ENCODE results near the gene RER1. TPM values are rescaled to one million over a fixed set of nuclear protein-coding genes. Genes with fewer than 3 reads are reported as not detected.
A peak's percentile ranks its signal among the peaks of the same experiment; 100 is the strongest.
"Not testable (repeated sequence)": the region's sequence is repeated elsewhere in the genome, so short reads cannot be mapped to it uniquely, and the experiment has no call there.

Gene RER1
- total RNA-seq, 2 experiments from 2014 or later = 148 to 151 TPM

DNA sequence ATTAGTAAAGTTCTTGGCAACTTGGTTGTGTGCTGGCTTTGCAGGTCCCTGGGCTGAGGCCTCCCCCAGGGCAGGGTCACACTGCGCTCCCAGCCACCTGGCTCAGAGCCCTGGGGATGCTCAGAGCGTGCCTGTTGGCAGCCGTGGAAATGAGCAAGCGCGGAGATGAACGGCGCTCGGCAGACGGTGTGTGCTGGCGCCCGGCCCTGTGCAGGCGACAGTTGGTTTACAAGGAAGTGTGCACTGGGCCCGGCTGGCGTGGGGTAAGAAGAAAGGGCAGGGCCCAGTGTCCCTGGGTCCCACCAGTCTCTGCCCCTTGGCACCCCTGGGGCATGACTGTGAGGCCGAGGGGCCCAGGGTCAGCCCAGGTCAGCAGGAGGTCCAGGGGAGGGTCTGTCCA, 46.4 kb downstream of the RER1 start:
- ATAC-seq (no peak), DNase-seq (no peak)
- Mint-ChIP-seq H3K9me3 (ENCODE audit: insufficient read depth) (no peaks in the 10 kb centered on the region), H3K27ac (no peak overlapping the region), H3K36me3 (ENCODE audit: low read depth) (no peaks in the 10 kb centered on the region), H3K4me1 (ENCODE audit: low read depth) (no peaks in the 10 kb centered on the region), H3K27me3 (ENCODE audit: low read depth) (peaks cover 3% of the 10 kb centered on the region), H3K4me3 (no peak overlapping the region)
- POLR2A ChIA-PET = no interaction called here
- CTCF ChIA-PET = no interaction called here

DNA sequence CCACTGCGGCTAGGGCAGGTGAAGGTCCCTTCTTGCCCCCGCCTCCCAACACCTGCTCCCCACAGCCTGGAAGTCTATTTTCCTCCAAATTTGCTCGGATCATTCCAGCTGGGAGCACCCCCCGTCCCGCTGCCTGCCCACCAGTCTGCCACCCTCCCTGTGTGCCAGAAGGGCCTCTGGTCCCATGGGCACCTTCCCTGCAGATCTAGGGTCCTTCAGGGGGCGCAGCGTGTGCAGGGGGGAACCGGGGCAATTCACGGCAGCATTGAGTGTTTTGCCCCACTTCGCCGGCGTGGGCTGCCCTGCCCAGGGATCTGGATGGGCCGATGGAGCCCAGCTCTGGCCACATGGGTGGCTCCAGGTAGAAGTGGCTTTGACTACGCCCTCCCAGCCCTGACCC, 47.0 kb downstream of the RER1 start:
- CTCF ChIA-PET = no interaction called here
- Mint-ChIP-seq H3K4me3 (no peak overlapping the region), H3K9me3 (ENCODE audit: insufficient read depth) (no peaks in the 10 kb centered on the region), H3K4me1 (ENCODE audit: low read depth) (no peaks in the 10 kb centered on the region), H3K27ac (no peak overlapping the region), H3K27me3 (ENCODE audit: low read depth) (peaks cover 3% of the 10 kb centered on the region), H3K36me3 (ENCODE audit: low read depth) (no peaks in the 10 kb centered on the region)
- POLR2A ChIA-PET = no interaction called here
- DNase-seq = no peak
- no peak for ATAC-seq

DNA sequence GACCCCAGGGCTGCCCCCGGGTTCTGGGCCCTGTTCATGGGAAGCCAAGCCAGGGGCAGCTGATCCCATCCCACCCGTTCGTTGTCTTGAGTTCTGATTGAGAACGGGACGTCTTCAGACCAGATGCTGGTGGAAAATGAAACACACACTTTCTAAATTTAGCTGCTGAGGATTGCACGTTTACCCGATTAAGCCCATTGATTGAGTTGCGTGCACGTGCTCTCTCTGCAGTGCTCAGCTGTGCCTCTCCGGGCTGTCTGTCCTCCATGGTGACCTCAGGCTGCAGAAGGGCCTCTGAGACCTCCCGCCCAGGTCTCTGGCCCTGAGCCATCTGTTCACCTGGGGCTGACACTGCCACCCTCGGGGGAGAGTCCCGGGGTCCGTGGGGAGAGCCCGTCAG, 47.7 kb downstream of the RER1 start:
- CTCF ChIA-PET = no interaction called here
- ATAC-seq = no peak

DNA sequence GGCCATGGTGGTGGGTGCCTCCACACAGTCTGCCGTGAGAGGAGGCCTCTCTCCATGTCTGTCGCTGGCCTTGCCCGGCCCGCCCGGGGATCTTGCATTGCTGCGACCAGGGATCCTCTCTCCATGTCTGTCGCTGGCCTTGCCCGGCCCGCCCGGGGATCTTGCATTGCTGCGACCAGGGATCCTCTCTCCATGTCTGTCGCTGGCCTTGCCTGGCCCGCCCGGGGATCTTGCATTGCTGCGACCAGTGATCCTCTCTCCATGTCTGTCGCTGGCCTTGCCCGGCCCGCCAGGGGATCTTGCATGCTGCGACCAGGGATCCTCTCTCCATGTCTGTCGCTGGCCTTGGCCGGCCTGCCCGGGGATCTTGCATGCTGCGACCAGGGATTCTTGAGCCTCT, 48.7 kb downstream of the RER1 start:
- CTCF ChIA-PET; H3K36me3 Mint-ChIP-seq (ENCODE audit: low read depth); H3K27me3 Mint-ChIP-seq (ENCODE audit: low read depth); POLR2A ChIA-PET; H3K27ac Mint-ChIP-seq; H3K4me3 Mint-ChIP-seq; ATAC-seq; DNase-seq; H3K4me1 Mint-ChIP-seq (ENCODE audit: low read depth); H3K9me3 Mint-ChIP-seq (ENCODE audit: insufficient read depth): not testable (repeated sequence)

More for the DNA sequence above, 47.7 kb downstream of the RER1 start:
- Mint-ChIP-seq H3K27ac (no peak overlapping the region), H3K4me3 (no peak overlapping the region), H3K27me3 (ENCODE audit: low read depth) (peaks cover 3% of the 10 kb centered on the region), H3K9me3 (ENCODE audit: insufficient read depth) (no peaks in the 10 kb centered on the region), H3K4me1 (ENCODE audit: low read depth) (no peaks in the 10 kb centered on the region), H3K36me3 (ENCODE audit: low read depth) (no peaks in the 10 kb centered on the region)
- DNase-seq = no peak
- POLR2A ChIA-PET = no interaction called here

DNA sequence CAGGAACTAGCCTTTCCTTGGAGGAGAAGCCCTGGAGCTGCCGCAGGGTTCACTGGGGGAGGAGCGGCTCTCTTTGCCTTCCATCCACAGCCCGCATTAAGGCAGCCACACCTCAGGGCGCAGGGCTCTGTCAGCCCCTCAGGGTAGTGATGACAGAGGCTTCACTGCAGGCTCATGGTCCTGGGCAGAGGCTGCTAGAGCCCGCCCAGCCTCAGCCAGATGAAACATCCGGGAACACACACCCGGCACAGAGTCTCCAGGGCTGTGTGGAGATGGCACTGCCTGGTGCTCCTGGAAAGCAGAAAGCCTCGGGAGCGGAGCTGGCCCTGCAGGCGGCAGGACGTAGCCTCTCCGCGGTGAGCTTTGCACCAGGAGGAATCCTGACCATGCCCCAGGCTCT, 50.1 kb downstream of the RER1 start:
- DNase-seq = no peak
- ChIA-PET POLR2A (interaction anchor here (0.6 kb wide), 1 partner anchor 393 kb away, joined by 3 read pairs; no protein-coding TSS in a partner anchor), CTCF (no interaction called here)
- H3K36me3 Mint-ChIP-seq (ENCODE audit: low read depth) = no peaks in the 10 kb centered on the region
- no peak overlapping the region for H3K27ac Mint-ChIP-seq
- H3K4me1 Mint-ChIP-seq (ENCODE audit: low read depth) = no peaks in the 10 kb centered on the region
- peaks cover 9% of the 10 kb centered on the region for H3K27me3 Mint-ChIP-seq (ENCODE audit: low read depth)
- H3K9me3 Mint-ChIP-seq (ENCODE audit: insufficient read depth) = no peaks in the 10 kb centered on the region
- ATAC-seq = no peak
- no peak overlapping the region for H3K4me3 Mint-ChIP-seq

DNA sequence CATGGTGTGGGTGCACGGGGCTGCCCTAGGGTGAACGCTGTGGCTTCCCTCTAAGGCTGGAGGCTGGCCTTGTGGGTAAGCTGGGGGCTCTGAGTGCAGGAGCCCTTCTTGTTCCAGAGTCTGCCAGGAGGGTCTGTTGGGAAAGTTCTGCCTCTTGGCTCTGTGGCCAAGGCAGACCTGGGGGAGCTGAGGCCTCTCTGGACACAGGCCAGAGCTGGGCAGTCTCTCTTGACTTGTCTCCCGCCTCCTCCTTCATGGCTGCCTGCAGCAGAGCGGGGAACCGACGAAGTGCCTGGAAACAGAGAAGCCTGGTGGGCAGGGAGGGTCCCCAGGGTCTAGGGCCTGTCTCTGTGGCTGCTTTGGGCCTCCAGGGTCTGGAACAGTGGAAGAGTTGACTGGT, 51.0 kb downstream of the RER1 start:
- Mint-ChIP-seq H3K9me3 (ENCODE audit: insufficient read depth) (no peaks in the 10 kb centered on the region), H3K4me1 (ENCODE audit: low read depth) (no peaks in the 10 kb centered on the region), H3K4me3 (no peak overlapping the region), H3K27ac (no peak overlapping the region), H3K27me3 (ENCODE audit: low read depth) (peaks cover 9% of the 10 kb centered on the region), H3K36me3 (ENCODE audit: low read depth) (no peaks in the 10 kb centered on the region)
- ATAC-seq (no peak), DNase-seq (no peak)
- ChIA-PET CTCF (no interaction called here), POLR2A (interaction anchor here (0.6 kb wide), 1 partner anchor 341 kb away, joined by 4 read pairs; no protein-coding TSS in a partner anchor)

DNA sequence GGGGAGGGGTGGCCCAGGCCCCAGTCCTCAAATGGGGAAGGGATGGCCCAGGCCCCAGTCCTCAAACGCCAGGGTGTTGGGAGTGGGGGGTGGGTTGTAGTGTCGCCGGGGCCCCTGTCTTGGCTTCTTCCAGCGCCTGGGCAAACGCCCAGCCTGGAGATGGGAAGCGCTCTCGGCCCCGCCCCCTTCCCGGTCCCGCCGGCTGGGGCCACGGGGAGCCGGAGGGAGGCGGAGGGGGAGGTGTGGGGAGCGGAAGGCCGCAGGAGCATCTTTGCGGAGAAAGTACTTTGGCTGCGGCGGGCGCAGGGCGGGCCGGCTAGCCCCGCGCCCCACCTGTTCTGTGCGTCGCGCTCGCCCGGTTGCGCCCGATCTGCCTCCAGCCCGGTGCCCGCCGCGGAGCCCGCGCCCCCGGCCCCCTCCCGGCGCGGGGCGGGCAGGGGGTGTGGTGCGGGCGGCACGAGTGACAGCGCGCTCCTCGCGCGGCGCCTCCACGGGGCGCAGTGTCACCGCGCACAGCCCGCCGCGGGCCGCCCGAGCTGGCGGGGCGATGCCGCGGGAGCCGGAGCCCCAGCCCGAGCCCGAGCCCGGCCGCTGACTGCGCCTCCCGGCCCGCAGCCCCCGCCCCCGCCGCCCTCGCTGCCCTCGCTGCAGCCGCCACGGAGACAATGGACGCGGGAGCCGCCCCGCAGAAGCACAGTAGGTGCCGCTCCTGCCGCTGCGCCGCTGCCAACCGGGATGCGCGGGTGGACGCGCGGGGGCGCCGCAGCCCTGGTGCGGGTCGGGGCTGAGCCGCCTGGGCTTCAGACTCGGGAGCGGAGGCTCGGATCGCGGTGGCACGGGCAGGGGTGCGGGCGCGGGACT, 51.9 kb downstream of the RER1 start:
- ATAC-seq = no peak
- CTCF ChIA-PET = no interaction called here
- Mint-ChIP-seq H3K9me3 (ENCODE audit: insufficient read depth) (no peaks in the 10 kb centered on the region), H3K36me3 (ENCODE audit: low read depth) (no peaks in the 10 kb centered on the region), H3K27ac (no peak overlapping the region), H3K4me1 (ENCODE audit: low read depth) (no peaks in the 10 kb centered on the region), H3K4me3 (no peak overlapping the region), H3K27me3 (ENCODE audit: low read depth) (peaks cover 10% of the 10 kb centered on the region)
- peak; percentile 37 for DNase-seq
- POLR2A ChIA-PET = no interaction called here

DNA sequence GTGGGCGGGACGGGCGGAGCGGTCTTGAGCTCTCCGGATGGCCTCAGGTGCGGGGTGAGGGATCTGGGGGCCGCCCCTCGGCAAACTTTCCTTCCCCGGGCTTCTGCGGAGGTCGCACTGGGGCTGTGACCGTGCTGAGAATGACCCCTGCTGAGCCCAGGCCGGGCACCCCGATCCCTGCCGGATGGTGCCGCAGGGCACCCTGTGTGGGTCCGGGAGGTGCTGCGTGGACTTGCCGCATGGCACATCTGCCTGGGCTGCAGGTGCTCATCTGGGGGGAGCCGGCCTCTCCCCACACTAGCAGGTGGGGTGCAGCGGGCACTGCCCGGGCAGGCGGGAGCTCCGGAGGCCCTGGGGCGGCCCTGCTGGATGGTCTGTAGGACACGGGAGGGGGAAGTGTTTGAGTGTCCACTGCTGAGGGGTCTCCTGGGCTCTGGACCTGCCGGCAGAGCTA, 52.5 kb downstream of the RER1 start:
- Mint-ChIP-seq H3K9me3 (ENCODE audit: insufficient read depth) (no peaks in the 10 kb centered on the region), H3K4me3 (no peak overlapping the region), H3K36me3 (ENCODE audit: low read depth) (no peaks in the 10 kb centered on the region), H3K4me1 (ENCODE audit: low read depth) (no peaks in the 10 kb centered on the region), H3K27me3 (ENCODE audit: low read depth) (peaks cover 10% of the 10 kb centered on the region), H3K27ac (no peak overlapping the region)
- ChIA-PET CTCF (no interaction called here), POLR2A (no interaction called here)
- ATAC-seq (no peak), DNase-seq (no peak)

DNA sequence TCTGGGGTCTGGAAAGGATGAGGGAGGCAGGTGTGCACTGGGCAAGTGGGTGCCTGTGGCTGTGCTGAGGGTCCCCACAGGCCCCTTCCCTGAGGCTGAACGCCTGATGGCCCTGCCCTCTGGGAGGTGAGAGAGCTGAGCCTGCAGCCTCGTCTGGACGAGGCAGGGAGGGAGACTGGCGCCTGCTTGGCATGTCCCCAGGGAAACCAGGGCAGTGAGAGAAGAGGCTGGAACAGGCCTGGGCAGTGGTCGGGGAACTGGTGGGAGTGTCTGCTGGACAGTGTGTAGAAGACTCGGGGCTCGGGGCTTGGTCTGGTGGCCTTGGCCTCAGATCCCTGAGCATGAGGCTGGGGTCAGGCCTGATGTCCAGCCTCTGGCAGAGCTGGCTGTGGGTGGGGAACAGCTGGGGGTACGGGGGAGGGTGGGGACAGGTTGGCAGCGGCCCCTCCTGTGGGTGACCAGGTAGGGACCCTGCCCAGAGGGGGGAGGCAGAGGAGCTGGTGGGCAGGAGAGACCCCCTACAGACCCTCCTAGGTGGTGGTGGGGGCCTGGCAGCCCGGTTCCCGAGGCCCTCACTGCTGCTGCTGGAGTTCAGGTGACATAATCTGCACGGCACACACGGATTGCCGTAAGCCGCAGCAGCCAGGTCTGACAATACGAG, 53.7 kb downstream of the RER1 start:
- POLR2A ChIA-PET = no interaction called here
- CTCF ChIA-PET = no interaction called here

DNA sequence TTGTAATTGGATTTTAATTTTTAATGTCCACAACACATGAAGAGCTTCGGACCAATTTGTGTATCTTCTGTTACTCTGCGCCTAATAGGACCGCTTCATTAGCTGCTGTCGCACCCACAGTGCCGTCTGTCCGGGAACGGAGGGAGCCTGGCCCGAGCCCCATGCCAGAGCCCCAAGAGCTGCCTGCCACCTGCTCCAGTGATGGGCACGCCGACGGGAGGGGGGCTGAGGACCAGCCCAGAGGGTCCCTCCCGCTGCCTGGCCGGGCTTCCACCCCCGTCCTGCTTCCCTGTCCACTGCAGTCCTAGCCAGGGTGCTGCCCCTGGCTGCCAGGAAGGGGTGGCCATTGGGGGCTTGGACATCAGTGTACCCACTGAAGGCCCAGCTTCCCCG, 54.2 kb downstream of the RER1 start:
- Mint-ChIP-seq H3K4me1 (ENCODE audit: low read depth) (no peaks in the 10 kb centered on the region), H3K4me3 (no peak overlapping the region), H3K9me3 (ENCODE audit: insufficient read depth) (no peaks in the 10 kb centered on the region), H3K27ac (no peak overlapping the region), H3K36me3 (ENCODE audit: low read depth) (no peaks in the 10 kb centered on the region), H3K27me3 (ENCODE audit: low read depth) (peaks cover 10% of the 10 kb centered on the region)
- CTCF ChIA-PET = no interaction called here
- POLR2A ChIA-PET = no interaction called here
- DNase-seq (no peak), ATAC-seq (no peak)

More for the DNA sequence above, 53.7 kb downstream of the RER1 start:
- Mint-ChIP-seq H3K9me3 (ENCODE audit: insufficient read depth) (no peaks in the 10 kb centered on the region), H3K4me3 (no peak overlapping the region), H3K36me3 (ENCODE audit: low read depth) (no peaks in the 10 kb centered on the region), H3K4me1 (ENCODE audit: low read depth) (no peaks in the 10 kb centered on the region), H3K27ac (no peak overlapping the region), H3K27me3 (ENCODE audit: low read depth) (peaks cover 10% of the 10 kb centered on the region)
- DNase-seq (no peak), ATAC-seq (no peak)

DNA sequence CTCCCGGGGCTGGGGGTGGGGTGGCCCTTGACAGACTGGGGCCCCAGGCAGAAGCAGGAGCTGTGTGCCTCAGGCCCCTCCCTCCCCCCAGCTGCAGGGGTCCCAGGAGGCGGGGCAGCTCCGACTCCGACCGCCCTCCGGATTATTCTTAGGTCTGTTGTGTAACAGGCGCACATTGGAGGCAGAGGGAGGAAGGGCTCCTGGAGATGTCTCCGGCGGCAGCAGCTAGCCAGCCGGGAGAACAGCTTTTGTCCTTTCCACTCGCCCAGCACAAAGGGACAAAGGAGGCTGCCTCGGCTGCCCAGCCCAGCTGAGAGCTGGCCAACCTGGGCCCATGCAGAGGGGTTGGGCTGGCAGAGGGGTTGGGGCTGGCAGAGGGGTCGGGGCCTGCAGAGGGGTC, 54.8 kb downstream of the RER1 start:
- Mint-ChIP-seq H3K36me3 (ENCODE audit: low read depth) (no peaks in the 10 kb centered on the region), H3K9me3 (ENCODE audit: insufficient read depth) (no peaks in the 10 kb centered on the region), H3K4me1 (ENCODE audit: low read depth) (no peaks in the 10 kb centered on the region), H3K27ac (no peak overlapping the region), H3K4me3 (no peak overlapping the region), H3K27me3 (ENCODE audit: low read depth) (peaks cover 10% of the 10 kb centered on the region)
- ChIA-PET POLR2A (interaction anchor here (0.8 kb wide), 1 partner anchor 139 kb away, joined by 3 read pairs; no protein-coding TSS in a partner anchor), CTCF (interaction anchor here (1.1 kb wide), 1 partner anchor 31 kb away, joined by 3 read pairs; no protein-coding TSS in a partner anchor)
- no peak for DNase-seq
- ATAC-seq = no peak

DNA sequence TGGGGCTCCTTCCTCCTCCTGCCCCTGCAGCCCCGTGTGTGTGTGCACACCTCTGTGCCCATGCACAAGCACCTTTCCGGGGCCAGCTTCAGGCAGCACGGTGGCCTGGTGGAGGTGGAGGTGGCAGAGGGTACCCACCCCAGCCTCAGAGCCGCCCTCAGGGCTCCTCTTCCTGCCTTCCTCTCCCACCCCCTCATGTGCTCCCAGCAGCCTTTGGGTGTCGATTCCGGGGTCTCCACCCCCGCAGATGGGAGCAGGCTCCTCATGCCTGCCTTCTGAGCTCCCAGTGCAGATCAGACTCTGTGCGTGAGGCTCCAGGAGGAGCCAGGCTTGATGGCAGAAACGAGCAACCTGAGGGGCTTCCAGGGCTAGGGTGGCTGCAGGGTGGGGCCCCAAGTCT, 55.2 kb downstream of the RER1 start:
- ChIA-PET POLR2A (interaction anchor here (0.8 kb wide), 1 partner anchor 138 kb away, joined by 3 read pairs; no protein-coding TSS in a partner anchor), CTCF (interaction anchor here (1.1 kb wide), 1 partner anchor 31 kb away, joined by 3 read pairs; no protein-coding TSS in a partner anchor)
- ATAC-seq (no peak), DNase-seq (no peak)
- H3K4me3 Mint-ChIP-seq = no peak overlapping the region
- no peaks in the 10 kb centered on the region for H3K9me3 Mint-ChIP-seq (ENCODE audit: insufficient read depth)
- H3K36me3 Mint-ChIP-seq (ENCODE audit: low read depth) = no peaks in the 10 kb centered on the region
- peaks cover 10% of the 10 kb centered on the region for H3K27me3 Mint-ChIP-seq (ENCODE audit: low read depth)
- no peak overlapping the region for H3K27ac Mint-ChIP-seq
- no peaks in the 10 kb centered on the region for H3K4me1 Mint-ChIP-seq (ENCODE audit: low read depth)
